BJ (cell line): ENCODE data around the gene WNT11. TPM values are rescaled to one million over a fixed set of nuclear protein-coding genes. Genes with fewer than 3 reads are reported as not detected.

Experiments used
- CTCF ChIA-PET: fragments of 350-600 bp; formaldehyde crosslinking; extraction: SDS; loops from one replicate; lab custom pipeline; 2021; ENCODE audit warnings: antibody characterized with exemption, inconsistent platforms; lab: Yijun Ruan, JAX
- POLR2A ChIA-PET: fragments of 300-600 bp; sonication (Branson Sonifier 250); formaldehyde crosslinking; extraction: SDS; loops from one replicate; lab custom pipeline; 2021; ENCODE audit warnings: antibody characterized with exemption; lab: Charles Lee
- DNase-seq: peaks from one replicate; pipeline ENCODE4 v3.0.0-alpha.2; 2011; ENCODE audit warnings: low read depth
- H3K27me3 ChIP-seq: 2 replicates; pipeline ENCODE4 v1.6.0; 2011; ENCODE audit warnings: low read length; ENCODE audit not compliant: control insufficient read depth, insufficient read depth
- H3K36me3 ChIP-seq: 2 replicates; pipeline ENCODE4 v1.5.1; 2011; ENCODE audit warnings: low read length; ENCODE audit not compliant: control insufficient read depth, insufficient read depth
- H3K4me3 ChIP-seq: 2 replicates; pipeline ENCODE4 v1.5.1; 2011; ENCODE audit warnings: low read depth, mild to moderate bottlenecking, control low read depth, low read length
- CTCF ChIP-seq: IDR thresholded peaks from 2 replicates; pipeline ENCODE4 v1.5.1; 2011; ENCODE audit warnings: low read depth, mild to moderate bottlenecking, control low read depth, inconsistent platforms, low read length, moderate library complexity; ENCODE audit not compliant: insufficient read depth
- polyA plus RNA-seq: library from polyadenylated mRNA; depleted of rRNA; stranded (reverse); fragments of >200 nt; gene quantifications from 2 replicates; pipeline ENCODE4 v1.2.3, GENCODE V29; 2011

Gene WNT11
- polyA plus RNA-seq, 1 experiment: 0.25 TPM

- ChIA-PET POLR2A (no interaction called here), CTCF (interaction anchor here (0.6 to 1.2 kb wide), 2 partner anchors 29 to 81 kb away, joined by 3 to 4 read pairs; no protein-coding TSS in a partner anchor)
- no peak for TF ChIP-seq CTCF
- DNase-seq: no peak
- no peaks in the 10 kb centered on the region for H3K36me3 ChIP-seq
- no peak overlapping the region for H3K4me3 ChIP-seq
- peaks cover 11% of the 10 kb centered on the region for H3K27me3 ChIP-seq
Observed at GRCh38 chr11:76237914-76238313, 31.6 kb upstream of the WNT11 start.

DNA sequence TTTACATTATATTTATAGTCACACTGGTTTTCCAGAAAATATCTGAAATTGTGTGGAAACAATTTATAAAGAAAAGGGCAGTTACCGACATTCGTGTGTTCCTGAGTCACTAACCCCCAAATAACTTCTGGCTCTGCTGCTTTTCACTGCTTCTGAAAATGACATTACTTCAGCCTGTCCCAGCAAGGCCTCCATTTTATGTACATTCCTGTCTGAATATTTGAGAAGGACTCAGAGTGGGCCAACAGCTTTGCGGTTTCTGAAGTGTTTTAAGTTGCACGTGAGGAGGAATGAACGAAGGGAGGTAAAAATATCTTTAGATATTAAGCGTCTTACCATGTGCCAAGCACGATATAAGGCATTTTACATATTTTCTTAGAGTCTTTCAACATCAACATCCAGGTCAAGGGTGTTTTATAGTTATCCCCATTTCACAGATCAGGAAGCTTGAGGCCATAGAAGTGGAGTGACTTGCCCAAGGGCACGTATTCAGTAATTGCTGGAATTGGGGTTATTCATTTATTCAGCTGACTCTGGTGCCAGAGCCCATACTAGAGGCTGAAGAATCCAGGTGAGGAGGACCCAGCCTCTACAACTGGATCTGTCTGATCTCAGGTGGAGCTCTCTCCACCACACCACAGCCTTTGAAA lies 30.8 kb upstream of the WNT11 start:
- ChIA-PET CTCF (interaction anchor here (1.2 to 1.7 kb wide), 3 partner anchors 26 to 82 kb away, joined by 3 to 7 read pairs (median 4); no protein-coding TSS in a partner anchor), POLR2A (no interaction called here)
- peaks cover 4% of the 10 kb centered on the region for H3K27me3 ChIP-seq
- H3K36me3 ChIP-seq: no peaks in the 10 kb centered on the region
- peak; percentile 35 for DNase-seq
- no peak overlapping the region for H3K4me3 ChIP-seq
- no peak for TF ChIP-seq CTCF

GRCh38 chr11:76236092-76236999 lies 30.0 kb upstream of the WNT11 start:
- TF ChIP-seq CTCF: no peak
- no peak for DNase-seq
- no peaks in the 10 kb centered on the region for H3K36me3 ChIP-seq
- H3K4me3 ChIP-seq: peak overlapping the region; percentile 78
- ChIA-PET POLR2A (no interaction called here), CTCF (interaction anchor here (0.6 to 1.7 kb wide), 4 partner anchors 25 to 308 kb away, joined by 3 to 7 read pairs (median 3); no protein-coding TSS in a partner anchor)
- H3K27me3 ChIP-seq: peaks cover 4% of the 10 kb centered on the region

GRCh38 chr11:76235233-76236091 lies 29.2 kb upstream of the WNT11 start:
- TF ChIP-seq CTCF: no peak
- Histone ChIP-seq H3K36me3 (no peaks in the 10 kb centered on the region), H3K27me3 (peaks cover 6% of the 10 kb centered on the region), H3K4me3 (peak overlapping the region; percentile 78)
- peak; percentile 55 for DNase-seq
- ChIA-PET POLR2A (no interaction called here), CTCF (interaction anchor here (0.6 to 2.9 kb wide), 6 partner anchors 25 to 338 kb away, joined by 3 to 18 read pairs (median 6); partner anchors contain the start of gene WNT11)
